Psoas muscle (tissue), 8 donors: ENCODE measurements around the gene NAIF1. TPM values are rescaled to one million over a fixed set of nuclear protein-coding genes. Genes with fewer than 3 reads are reported as not detected.

Source experiments
- ATAC-seq, 4 donors: fragments of 200-7000 bp; cut with Tn5 transposase; one replicate each; pipeline ENCODE4 v1.9.1; 2020; ENCODE audit warnings: moderate library complexity in 3 of 4, mild to moderate bottlenecking in 2 of 4
- DNase-seq, 2 donors: peaks; one replicate each; pipeline ENCODE4 v3.0.0-alpha.2; 2020
- H3K27ac ChIP-seq: fragments of 200-600 bp; one replicate; pipeline ENCODE4 v1.8.0; 2022
- H3K27me3 ChIP-seq, 3 donors: fragments of 200-600 bp in 1 of 3; one replicate each; pipeline versions ENCODE4 v1.6.1 to v1.8.0; 2013 to 2022; ENCODE audit warnings: low read length in 2 of 3, mild to moderate bottlenecking in 2 of 3, moderate library complexity in 1 of 3; ENCODE audit not compliant: insufficient read depth in 3 of 3
- H3K36me3 ChIP-seq, 2 donors: fragments of 200-600 bp in 1 of 2; one replicate each; pipeline versions ENCODE4 v1.6.1 to v1.8.0; 2013 to 2022; ENCODE audit warnings: low read depth in 1 of 2, mild to moderate bottlenecking in 1 of 2, moderate library complexity in 1 of 2; ENCODE audit not compliant: insufficient read depth in 1 of 2
- H3K4me1 ChIP-seq: fragments of 200-600 bp; one replicate; pipeline ENCODE4 v1.8.0; 2022
- H3K4me3 ChIP-seq: fragments of 200-600 bp; one replicate; pipeline ENCODE4 v1.8.0; 2022; ENCODE audit warnings: mild to moderate bottlenecking
- H3K9me3 ChIP-seq: fragments of 200-600 bp; one replicate; pipeline ENCODE4 v1.8.0; 2022
- CTCF ChIP-seq: fragments of 200-600 bp; IDR thresholded peaks from one replicate; pipeline ENCODE4 v1.8.0; 2022; ENCODE audit warnings: antibody characterized with exemption
- WGBS, 3 donors: extraction: QIAGEN DNeasy Blood & Tissue Kit; methylation state at CpG; one replicate each; pipeline versions ENCODE4 v1.1.6 to v1.1.7; 2013; 5-methylcytosine and 5-hydroxymethylcytosine counted together
- intact Hi-C, 2 donors: fragments of 100-400 bp; cut with DNase I; formaldehyde crosslinking; loops; one replicate each; pipeline versions ENCODE4 v1.11.0 to v1.14.2; 2022
- polyA plus RNA-seq, 3 donors: library from polyadenylated mRNA; stranded (reverse); fragments of 200-250 nt; gene quantifications; one replicate each; pipeline ENCODE4 v1.2.3, GENCODE V29; 2013
- total RNA-seq, 4 donors: library from RNA; stranded (reverse); fragmentation: NEBNext Ultra II Directional in 2 of 4; extraction: Animal tissue kit (Norgen Biotek cat#: 25700) in 2 of 4; gene quantifications; one replicate each; pipeline versions ENCODE4 v1.2.1 to v1.2.4, GENCODE V29; 2021 to 2023
- donor health status: healthy with polysubstance abuse.
- donor health status: DM: no; HTN: no; CAD: no; lungs with moderate emphysema.
- donor health status: Bipolar disorder and iron deficiency.
- donor health status: healthy.
- donor health status: DM: yes; HTN: yes; CAD: no.
- donor health status: DM: no; HTN: no; CAD: no.
- donor health status: DM: no; HTN: no; CAD: no.
- donor health status: DM: yes; HTN: yes; CAD: no.

Gene NAIF1
- total and polyA plus RNA-seq, 7 donors: 4.2 to 8.7 (median 6.3) TPM

DNA sequence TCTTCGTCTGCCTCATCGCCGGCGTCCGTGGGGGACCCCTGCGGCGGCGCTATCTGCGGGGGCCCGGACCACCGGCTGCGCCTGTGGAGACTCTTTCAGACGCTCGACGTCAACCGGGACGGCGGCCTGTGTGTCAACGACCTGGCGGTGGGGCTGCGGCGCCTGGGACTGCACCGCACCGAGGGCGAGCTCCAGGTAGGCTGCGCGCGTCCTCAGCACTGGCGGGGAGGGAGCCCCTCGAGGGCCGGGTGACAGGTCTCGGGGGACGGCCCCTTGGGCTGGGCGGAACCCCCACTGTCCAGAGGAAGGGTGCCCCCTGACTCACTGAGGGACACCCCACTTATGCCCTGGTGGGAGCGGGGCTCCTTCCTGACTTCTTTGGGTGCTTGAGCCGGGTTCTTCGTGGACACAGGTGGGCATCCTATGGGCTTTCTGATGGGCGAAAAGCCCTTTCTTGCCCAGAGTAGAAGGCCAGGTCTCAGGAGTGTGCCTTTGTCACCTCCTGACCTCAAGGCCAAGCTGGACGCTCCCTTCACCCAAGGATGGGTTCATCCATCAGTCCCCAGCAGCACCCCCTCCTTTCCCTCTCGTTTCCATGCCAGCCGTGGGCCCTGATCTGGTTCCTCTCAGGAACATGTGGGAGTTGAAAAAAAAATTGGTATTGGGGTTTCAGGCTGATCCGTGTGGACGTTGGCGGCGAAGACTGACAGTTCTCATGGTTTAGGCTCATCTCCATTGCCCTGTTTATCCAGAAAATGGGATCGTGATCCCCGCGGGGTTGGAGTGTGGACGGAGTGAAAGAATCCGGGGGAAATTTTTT lies 1.5 kb upstream of the NAIF1 start:
- H3K4me1 ChIP-seq: peaks cover 38% of the 10 kb centered on the region
- no peaks in the 10 kb centered on the region for H3K27me3 ChIP-seq
- H3K4me3 ChIP-seq: peak overlapping the region; percentile 78
- WGBS, 3 donors: 4 to 6% (median 5%) methylated on average over 39 to 50 of the region's 50 CpGs
- H3K9me3 ChIP-seq: no peaks in the 10 kb centered on the region
- H3K27ac ChIP-seq: peak overlapping the region; percentile 98
- no peak for ATAC-seq
- DNase-seq: peak in 1 of 2 donors; percentile 77
- no peak for TF ChIP-seq CTCF
- peaks cover 0 to 2% of the 10 kb centered on the region in 2 donors for H3K36me3 ChIP-seq
- intact Hi-C loops: no loop called here

DNA sequence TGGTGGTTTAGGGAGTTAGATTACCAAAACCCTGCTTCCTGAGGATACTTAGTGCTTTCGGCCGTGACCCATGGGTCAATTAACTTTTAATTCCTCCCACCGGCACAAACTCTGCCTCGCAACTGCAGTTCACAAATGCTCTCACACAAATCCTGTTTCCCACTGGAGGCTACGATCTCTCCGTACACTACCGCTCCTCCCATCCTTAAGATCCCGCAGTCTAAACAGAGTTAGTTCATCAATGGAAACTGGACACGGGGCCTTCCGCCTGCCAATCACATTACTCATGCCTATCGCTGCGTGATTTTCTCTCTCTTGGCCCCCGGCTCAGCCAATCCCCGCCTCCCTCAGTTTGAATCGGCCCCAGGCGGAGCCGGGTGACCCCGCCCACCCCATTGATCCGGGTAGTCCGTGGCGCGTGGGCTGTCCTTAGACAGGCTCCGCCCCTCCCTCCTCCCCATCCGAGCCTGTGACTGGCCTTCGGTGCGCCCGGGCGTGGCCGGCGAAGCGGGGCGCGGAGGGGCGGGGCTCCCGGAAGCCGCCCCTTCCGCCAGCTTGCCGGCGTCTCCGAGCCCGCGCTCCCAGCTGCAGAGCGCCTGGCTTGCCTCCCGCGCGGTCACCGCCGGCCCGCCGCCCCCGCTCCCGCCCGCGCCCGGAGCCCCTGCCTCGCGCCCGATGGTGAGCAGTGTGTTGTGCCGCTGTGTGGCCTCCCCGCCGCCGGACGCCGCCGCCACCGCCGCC lies 695 bp upstream of the NAIF1 start, which contains the start of gene SLC25A25:
TSS of gene SLC25A25 (plus strand) at position 588 of the 741 bp plus-strand sequence. CDS start at position 676, 88 bp downstream.
- peak; percentile 92 to 95 (median 92) for ATAC-seq
- intact Hi-C loops: no loop called here
- H3K36me3 ChIP-seq: peaks cover 0 to 10% of the 10 kb centered on the region in 2 donors
- no peaks in the 10 kb centered on the region for H3K27me3 ChIP-seq
- WGBS, 3 donors: 0% methylated on average over 36 to 67 of the region's 67 CpGs
- DNase-seq: peak; percentile 100
- peak within 1 kb of the TSS; percentile 78 for H3K4me3 ChIP-seq
- no peak for TF ChIP-seq CTCF
- no peaks in the 10 kb centered on the region for H3K9me3 ChIP-seq
- H3K27ac ChIP-seq: peak within 1 kb of the TSS; percentile 98
- peaks cover 30% of the 10 kb centered on the region for H3K4me1 ChIP-seq

DNA sequence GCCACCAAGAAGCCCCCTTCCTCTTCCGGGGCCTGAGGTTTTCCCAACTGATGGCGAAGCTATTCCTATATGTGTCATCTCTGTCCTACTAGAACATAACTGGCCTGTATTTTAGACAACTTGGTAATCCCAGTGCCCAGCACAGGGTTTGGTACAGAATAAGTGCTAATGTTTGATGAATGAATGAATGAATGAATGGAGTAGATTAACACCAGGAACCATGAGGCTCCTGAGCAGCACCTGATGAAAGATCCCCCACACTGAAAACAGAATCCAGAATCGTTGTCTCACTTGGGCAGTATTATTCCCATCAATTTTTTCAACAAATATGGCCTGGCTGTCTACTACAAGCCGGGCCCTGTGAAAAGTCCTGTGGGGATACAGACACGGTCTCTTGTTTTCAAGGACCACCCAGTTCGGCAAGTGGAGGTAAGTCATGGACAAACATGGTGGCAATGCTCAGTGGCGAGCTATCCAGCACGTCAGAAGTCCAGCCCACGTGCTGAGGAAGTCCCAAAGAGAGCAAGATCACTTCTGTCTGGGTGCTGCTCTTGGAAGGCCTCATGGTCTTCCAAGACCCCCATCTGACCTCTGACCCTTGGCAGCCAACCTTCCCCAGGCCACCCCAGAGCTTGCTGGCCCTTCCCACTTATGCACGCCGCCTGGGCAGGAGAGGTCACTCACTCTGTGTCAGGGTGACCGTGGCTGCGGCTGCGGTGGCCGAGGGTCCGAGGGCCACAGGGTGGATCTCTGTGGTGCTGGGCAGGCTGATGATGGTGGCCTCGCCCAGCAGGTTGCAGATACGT lies 1.0 kb downstream of the NAIF1 start:
- Histone ChIP-seq H3K27me3 (no peaks in the 10 kb centered on the region), H3K9me3 (no peaks in the 10 kb centered on the region), H3K36me3 (peaks cover 0 to 27% of the 10 kb centered on the region in 2 donors), H3K27ac (peak overlapping the region; percentile 98), H3K4me1 (peaks cover 21% of the 10 kb centered on the region), H3K4me3 (peak overlapping the region; percentile 78)
- WGBS, 3 donors: 90 to 92% (median 90%) methylated on average over 16 to 18 of the region's 18 CpGs
- no peak for DNase-seq
- no peak for TF ChIP-seq CTCF
- no peak for ATAC-seq
- intact Hi-C loops: no loop called here

GRCh38 chr9:128062846-128063831 lies 4.0 kb downstream of the NAIF1 start:
- peaks cover 17% of the 10 kb centered on the region for H3K4me1 ChIP-seq
- H3K36me3 ChIP-seq: peaks cover 0 to 28% of the 10 kb centered on the region in 2 donors
- intact Hi-C loops: no loop called here
- no peak for ATAC-seq
- no peak overlapping the region for H3K27ac ChIP-seq
- WGBS, 3 donors: 90 to 92% (median 92%) methylated on average over 28 of the region's 28 CpGs
- TF ChIP-seq CTCF: no peak
- DNase-seq: no peak
- no peaks in the 10 kb centered on the region for H3K9me3 ChIP-seq
- H3K4me3 ChIP-seq: no peak overlapping the region
- no peaks in the 10 kb centered on the region for H3K27me3 ChIP-seq
